SHP77 (cell line): ENCODE results near the gene SNU13.
"Not testable (repeated sequence)": the region's sequence is repeated elsewhere in the genome, so short reads cannot be mapped to it uniquely, and the experiment has no call there.

Experiments used
- DNase-seq, 2 experiments: peaks; one replicate each; lab custom pipeline; 2025; lab: John Stamatoyannopoulos, UW

SNU13 gene

GRCh38 chr22:41681616-41682015 lies 7.1 kb downstream of the SNU13 start:
- DNase-seq: peak; percentile 10 to 24

- DNase-seq: no peak
Measured at GRCh38 chr22:41676134-41676533, 12.5 kb downstream of the SNU13 start.

- DNase-seq: no peak
Measured at GRCh38 chr22:41674846-41675340, 13.8 kb downstream of the SNU13 start.

DNA sequence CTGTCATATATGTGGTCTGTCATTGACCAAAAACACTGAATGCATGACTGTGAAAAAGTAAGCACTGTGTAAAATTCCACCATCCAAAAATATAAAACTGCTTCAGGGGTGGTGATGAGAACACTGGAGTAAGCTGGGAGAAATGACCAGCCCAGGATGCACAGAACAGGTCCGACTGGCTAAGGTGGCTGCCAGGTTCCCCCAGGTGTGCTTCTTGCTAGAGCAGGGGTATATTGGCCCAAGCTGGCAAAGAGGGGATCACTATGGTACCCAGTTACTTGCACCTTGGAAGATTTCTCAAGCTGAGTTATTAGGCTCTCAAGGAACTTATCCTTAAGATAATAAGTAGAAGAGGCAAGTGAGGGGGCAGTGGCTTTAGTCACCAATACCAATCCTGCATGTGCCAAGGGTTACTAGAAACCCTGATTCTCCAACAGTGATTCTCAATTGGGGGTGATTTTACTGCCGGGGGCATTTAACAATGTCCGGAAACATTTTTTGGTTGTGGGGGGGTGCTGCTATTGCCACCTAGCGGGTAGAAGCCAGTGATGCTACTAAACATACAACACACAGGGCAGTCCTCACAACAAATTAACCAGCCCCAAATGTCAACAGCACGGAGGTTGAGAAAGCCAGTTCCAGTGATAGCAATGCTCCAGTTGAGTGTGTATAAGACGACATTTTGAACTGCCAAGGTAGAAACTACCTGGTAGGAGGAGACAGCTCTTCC lies 15.7 kb downstream of the SNU13 start:
- DNase-seq: no peak

DNA sequence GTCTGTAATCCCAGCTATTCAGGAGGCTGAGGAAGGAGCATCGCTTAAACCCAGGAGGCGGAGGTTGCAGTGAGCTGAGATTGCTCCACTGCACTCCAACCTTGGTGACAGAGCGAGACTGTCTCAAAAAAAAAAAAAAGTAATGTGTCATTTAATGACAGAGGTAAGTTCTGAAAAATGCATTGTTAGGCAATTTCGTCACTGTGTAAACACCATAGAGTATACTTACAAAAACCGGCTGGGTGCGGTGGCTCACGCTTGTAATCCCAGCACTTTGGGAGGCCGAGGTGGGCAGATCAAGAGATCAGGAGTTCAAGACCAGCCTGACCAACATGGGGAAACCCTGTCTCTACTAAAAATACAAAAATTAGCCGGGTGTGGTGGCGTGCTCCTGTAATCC lies 16.6 kb downstream of the SNU13 start:
- not testable (repeated sequence) for DNase-seq

GRCh38 chr22:41668971-41669911 lies 19.4 kb downstream of the SNU13 start:
- no peak for DNase-seq

DNA sequence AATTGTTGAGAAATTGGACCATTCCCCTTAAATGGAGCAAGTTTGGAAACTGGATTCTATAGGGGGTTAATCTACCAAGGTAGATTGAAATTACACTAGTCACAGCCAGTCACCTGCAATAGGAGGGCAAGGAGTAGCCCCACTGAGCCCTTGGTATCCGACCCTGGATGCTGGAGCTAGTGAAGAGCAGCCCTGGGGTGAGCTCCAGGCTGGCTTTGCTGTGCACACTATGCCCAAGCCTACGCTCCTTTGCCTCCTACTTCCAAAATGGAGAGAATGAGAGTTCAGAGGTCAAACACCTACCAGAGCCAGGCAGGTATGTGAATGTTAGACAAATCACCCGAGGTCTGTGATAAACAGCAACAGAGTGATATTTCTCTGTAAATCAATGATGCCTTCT lies 23.7 kb downstream of the SNU13 start:
- no peak for DNase-seq

- no peak for DNase-seq
Measured at GRCh38 chr22:41664490-41664889, 24.2 kb downstream of the SNU13 start.

GRCh38 chr22:41663594-41663993 lies 25.1 kb downstream of the SNU13 start:
- DNase-seq: not testable (repeated sequence)

DNA sequence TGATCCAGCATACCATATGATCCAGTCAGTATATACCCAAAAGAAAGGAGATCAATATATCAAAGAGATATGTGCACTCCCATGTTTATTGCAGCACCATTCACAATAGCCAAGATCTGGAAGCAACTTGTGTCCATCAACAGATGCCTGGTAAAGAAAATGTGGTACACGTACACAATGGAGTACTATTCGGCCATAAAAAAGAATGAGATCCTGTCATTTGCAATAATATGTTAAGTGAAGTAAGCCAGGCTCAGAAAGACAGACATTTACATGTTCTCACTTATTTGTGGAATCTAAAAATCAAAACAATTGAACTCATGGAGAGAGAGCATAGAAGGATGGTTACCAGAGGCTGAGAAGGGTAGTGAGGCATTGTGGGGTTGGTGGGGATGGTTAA lies 27.0 kb downstream of the SNU13 start:
- DNase-seq: no peak

- no peak for DNase-seq
Measured at GRCh38 chr22:41661088-41661487, 27.6 kb downstream of the SNU13 start.

DNA sequence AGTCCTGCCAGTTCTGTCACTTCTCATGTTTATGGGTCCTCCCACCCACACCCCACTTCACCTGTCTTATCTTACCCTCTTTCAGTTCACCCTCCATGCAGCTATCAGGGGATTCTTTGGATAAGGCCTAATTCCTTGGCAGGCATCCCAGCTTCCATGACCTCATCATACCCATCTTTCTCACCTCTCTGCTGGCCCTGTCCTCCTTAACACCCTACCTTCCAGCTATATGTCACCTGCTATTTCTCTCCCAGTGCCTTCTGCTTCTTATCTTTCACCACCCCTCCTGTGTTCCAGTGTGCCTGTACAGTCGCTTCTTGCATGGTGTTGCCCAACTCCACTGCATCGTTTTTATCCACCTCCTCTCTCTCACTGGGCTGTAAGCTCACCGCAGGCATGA lies 28.3 kb downstream of the SNU13 start:
- DNase-seq: no peak

DNA sequence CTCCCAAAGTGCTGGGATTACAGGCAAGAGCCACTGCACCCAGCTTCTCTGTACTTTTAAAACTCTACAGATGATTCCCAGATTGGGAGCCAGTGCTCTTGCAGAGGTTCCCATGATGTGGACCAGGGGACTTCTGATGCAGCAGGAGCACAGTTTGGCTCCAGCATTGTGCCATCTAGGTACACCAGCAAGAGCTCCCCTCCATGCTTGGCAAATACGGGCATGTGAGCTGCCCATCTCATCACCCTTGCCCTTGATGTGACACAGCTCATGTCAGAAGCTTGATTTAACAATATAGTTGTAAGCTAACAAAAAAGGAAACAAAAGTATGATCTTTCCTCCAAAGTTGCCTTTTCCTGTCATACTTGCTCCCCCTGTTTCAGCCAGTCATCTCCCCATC lies 28.7 kb downstream of the SNU13 start:
- DNase-seq: no peak

GRCh38 chr22:41658869-41659268 lies 29.8 kb downstream of the SNU13 start:
- DNase-seq: no peak

- no peak for DNase-seq
Measured at GRCh38 chr22:41657709-41658108, 31.0 kb downstream of the SNU13 start.

GRCh38 chr22:41656556-41656955 lies 32.1 kb downstream of the SNU13 start:
- DNase-seq: no peak

- DNase-seq: no peak
Measured at GRCh38 chr22:41654322-41654721, 34.3 kb downstream of the SNU13 start.

DNA sequence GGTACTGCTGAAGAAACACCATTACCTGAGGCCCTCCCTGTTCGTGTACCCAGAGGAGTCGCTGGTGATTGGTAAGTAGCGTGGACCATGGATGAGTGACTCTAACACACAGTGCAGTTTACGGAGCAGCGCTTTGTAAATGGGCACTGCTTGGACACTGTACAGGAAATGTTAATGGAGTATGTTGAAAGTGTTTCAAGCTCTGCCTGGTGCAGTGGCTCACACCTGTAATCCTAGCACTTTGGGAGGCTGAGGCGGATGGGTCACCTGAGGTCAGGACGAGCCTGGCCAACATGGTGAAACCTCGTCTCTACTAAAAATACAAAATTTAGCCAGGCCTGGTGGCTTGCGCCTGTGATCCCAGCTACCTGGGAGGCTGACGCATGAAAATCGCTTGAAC lies 37.8 kb downstream of the SNU13 start:
- DNase-seq: no peak

DNA sequence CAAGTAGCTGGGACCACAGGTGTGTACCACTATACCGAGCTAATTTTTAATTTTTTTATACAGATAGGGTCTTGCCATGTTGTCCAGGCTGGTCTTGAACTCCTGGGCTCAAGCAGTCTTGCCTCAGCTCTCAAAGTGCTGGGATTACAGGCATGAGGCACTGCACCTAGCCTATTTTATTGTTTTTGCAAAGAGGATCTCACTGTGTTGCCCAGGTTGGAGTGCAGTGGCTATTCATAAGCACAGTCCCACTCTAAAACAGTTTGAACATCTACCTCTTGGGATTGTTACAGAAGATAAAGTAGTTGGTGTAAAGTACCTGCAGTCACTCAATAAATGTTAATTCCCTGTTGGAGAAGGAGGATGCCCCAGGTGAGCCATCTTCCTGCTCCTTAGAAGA lies 38.4 kb downstream of the SNU13 start:
- DNase-seq: no peak

- DNase-seq: no peak
Measured at GRCh38 chr22:41648432-41648831, 40.2 kb downstream of the SNU13 start.

GRCh38 chr22:41647771-41648170 lies 40.9 kb downstream of the SNU13 start:
- DNase-seq: no peak

DNA sequence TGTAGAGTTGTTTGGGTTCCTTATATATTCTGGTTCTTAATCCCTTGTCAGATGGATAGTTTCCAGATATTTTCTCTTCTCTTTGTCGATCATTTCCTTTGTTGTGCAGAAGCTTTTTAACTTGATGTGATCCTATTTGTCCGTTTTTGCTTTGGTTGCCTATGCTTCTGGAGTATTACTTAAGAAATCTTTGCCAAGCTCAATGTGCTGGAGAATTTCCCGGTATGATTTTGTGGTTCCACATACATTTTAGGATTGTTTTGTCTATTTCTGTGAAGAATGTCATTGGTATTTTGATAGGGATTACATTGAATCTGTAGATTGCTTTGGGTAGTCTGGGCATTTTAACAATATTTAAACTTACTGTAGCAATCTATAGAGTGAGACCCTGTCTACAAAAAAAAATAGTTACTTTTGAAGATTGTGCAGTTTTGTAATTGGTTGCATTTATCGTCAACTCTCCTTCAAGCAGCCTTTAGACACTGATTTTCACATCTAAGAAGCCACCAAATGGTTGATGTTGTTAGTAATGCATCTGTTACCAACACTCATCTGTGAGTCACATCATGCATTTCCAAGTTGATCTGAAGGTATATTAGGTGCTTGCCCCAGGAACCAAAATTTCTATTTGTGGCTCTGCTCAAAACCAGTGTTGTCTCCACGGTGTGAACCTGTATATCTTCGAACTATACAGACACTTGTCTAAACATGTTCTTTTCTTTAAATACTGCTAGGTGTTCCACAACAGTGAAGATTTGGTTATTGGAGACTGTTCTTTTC lies 46.1 kb downstream of the SNU13 start:
- DNase-seq: no peak
